HL-60 (cell line): ENCODE results near the gene NDUFS2.

Experiments used
- CTCF ChIP-seq: IDR thresholded peaks from one replicate; pipeline ENCODE4 v1.5.1; 2011; ENCODE audit warnings: low read length, control low read depth, inconsistent platforms; ENCODE audit not compliant: insufficient read depth
- GABPA ChIP-seq: IDR thresholded peaks from 2 replicates; pipeline ENCODE4 v1.6.1; 2012; ENCODE audit warnings: low read depth
- POLR2AphosphoS5 ChIP-seq: IDR thresholded peaks from 2 replicates; pipeline ENCODE4 v1.6.1; 2012; ENCODE audit warnings: low read depth
- TF ChIP-seq, protein P1 (sequence below): IDR thresholded peaks from 2 replicates; pipeline ENCODE4 v1.6.1; 2012; ENCODE audit warnings: low read depth; ENCODE audit not compliant: insufficient replicate concordance

DNA sequence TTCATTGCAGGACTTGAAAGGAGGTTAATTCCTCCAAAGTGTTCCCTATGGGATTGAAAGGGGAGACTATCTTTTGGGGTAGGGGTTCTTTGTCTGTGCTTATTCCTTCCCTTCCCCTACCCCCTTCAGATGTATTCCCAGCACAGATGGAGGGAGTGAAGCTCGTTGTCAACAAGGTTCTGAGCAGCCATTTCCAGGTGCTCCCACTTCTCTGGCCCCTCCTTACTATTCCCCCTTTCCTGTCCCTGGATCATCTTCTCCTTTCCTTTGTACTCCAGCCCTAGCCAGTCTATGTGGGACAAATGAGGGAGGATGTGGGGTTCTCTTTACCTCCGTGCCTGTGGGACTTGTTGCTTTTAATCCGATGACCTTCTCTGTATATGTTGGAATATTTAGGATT, 24.6 kb downstream of the NDUFS2 start:
- TF ChIP-seq, protein P1, sequence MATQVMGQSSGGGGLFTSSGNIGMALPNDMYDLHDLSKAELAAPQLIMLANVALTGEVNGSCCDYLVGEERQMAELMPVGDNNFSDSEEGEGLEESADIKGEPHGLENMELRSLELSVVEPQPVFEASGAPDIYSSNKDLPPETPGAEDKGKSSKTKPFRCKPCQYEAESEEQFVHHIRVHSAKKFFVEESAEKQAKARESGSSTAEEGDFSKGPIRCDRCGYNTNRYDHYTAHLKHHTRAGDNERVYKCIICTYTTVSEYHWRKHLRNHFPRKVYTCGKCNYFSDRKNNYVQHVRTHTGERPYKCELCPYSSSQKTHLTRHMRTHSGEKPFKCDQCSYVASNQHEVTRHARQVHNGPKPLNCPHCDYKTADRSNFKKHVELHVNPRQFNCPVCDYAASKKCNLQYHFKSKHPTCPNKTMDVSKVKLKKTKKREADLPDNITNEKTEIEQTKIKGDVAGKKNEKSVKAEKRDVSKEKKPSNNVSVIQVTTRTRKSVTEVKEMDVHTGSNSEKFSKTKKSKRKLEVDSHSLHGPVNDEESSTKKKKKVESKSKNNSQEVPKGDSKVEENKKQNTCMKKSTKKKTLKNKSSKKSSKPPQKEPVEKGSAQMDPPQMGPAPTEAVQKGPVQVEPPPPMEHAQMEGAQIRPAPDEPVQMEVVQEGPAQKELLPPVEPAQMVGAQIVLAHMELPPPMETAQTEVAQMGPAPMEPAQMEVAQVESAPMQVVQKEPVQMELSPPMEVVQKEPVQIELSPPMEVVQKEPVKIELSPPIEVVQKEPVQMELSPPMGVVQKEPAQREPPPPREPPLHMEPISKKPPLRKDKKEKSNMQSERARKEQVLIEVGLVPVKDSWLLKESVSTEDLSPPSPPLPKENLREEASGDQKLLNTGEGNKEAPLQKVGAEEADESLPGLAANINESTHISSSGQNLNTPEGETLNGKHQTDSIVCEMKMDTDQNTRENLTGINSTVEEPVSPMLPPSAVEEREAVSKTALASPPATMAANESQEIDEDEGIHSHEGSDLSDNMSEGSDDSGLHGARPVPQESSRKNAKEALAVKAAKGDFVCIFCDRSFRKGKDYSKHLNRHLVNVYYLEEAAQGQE: no peak
- TF ChIP-seq GABPA (no peak), CTCF (no peak), POLR2AphosphoS5 (no peak)
